AG20443 (cell line): Measurements from ENCODE around the gene OLFML2B.

ENCODE experiments used
- DNase-seq: peaks from one replicate; pipeline ENCODE4 v3.0.0; 2012; ENCODE audit warnings: low spot score, mixed read lengths

The OLFML2B gene

DNA sequence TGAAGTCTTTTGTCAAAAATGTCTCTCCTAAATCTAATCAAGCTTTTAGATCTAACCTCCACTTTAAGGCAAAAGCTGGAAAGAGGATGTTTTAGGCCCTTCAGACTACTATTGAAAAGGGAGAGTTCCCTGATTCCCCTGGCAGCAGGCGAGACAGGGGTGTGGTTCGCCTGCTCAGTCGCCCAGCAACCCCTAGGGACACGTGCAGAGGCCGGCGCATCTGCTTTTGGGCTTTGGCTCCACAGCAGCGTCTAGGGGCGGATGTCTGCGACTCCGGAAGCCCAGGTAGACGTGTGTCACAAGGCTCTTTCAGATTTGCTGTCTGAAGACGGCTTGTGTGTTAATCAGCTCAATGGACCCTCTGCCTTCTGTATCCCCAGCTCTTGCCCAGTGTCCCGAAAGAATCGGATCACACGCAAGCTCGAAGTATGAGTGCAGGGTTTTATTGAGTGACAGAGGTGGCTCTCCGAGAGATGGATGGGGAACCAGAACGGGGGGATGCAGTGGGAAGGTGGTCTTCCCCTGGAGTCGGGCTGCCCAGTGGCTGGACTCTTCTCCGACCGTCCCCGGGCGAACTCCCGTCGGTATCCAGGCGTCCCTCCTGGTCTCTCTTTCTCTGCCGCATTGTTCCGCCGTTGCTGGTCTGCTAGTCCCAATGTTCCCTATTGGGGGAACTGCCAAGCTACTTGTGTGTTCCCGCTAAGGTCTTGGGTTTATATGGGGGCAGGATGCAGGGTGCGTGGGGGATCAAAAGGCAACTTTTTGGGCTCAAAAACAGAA is 45.5 kb downstream of the OLFML2B start:
- peak; percentile 57 for DNase-seq

DNA sequence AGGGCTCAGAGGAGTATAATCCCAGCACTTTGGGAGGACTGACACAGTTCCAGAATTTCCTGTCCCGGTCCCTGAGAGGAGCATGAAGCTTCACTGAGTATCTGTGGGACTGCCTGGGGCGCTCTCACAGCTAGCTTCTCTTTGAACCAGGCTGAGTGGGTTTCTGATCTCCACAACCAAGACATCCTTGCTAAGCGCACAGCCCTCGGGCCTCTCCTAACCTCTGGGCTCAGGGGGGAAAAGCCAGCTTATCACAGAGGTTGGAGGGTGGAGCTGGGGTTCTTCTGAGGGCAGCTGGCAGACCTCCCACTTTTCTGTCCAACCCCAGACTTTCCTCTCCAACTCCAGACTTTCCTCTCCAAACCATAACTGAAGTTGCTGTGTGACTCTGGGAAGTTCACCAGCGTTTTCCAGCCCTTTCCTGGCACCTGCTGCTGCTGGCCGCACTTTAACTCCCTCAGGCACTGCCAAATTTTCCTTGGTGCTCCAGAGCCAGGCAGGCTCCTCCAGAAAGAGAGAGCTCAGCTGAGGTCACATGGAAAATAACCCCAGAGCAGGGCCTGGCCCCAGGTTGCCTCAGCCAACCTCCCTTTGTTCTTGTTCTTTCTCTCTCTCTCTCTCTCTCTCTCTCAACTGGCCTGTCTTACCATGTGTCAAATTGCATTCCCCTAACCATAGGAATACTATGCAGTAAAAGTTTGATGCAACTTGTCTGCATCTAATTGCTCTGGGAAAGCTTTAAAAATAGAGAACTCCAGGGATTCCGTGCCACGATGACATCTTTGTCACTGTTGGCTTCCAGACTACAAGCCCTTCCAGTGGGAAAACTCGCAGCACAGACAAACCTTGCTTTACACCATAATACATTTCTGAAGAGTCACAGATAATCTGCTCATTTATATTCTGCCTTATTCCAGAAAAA is 49.5 kb downstream of the OLFML2B start:
- no peak for DNase-seq

DNA sequence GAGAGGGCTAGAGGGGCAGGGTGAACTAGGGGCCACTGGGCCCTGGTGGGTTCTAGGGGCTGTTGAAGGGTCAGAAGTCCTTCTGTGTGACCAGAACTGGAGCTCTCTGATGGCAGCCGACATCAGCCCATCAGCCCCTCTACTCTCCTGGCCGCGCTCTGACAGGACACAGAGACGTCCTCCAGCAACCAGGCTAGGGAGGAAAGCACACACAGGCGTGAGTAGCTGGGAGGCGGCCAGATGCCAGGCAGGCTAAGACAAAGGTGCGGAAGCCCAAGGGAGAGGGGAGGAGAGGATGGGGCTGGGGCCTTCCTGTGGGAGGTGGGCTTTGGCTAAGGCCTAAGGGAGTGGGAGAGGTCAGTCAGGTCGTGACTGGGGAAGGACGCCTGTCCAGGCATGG is 50.8 kb downstream of the OLFML2B start:
- no peak for DNase-seq

DNA sequence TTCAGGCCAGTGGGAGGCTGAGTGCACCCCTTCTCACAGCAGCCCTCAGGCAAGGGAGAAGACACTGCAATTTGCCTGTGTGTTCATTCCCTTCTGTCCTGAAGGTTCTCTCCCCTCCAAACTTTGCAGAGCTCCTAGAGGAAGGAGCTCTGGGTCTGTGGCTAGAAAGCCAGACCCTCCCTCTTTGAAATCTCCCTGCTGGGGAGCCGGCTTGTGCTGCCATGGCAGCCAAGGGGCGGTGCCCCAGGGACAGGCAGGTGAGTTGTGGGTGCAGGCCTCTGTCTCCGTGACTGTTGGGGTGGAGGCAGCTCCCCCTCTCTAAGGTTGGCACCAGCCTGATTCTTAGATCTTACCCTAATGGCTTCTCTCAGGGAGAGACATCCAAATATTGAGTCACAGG is 53.0 kb downstream of the OLFML2B start:
- no peak for DNase-seq

DNA sequence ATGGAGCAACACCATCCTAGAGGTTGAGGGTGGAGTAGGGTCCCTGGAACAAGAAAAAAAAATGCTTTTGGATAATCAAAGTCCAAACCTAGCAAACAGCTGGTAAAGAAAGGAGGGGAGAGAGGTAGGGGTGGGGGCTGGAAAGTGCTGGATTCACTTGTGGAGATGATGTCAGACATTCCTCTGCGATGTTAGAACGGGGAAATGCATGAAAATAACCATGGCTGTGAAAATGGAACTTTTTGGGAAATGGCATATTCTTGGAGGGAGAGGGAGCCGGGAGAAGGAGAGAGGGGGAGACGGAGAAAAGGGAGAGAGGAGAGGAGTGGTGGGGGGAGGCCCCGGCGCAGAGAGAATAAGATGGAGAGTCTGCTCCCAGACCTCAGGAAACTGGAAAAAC is 53.6 kb downstream of the OLFML2B start:
- DNase-seq: no peak

DNA sequence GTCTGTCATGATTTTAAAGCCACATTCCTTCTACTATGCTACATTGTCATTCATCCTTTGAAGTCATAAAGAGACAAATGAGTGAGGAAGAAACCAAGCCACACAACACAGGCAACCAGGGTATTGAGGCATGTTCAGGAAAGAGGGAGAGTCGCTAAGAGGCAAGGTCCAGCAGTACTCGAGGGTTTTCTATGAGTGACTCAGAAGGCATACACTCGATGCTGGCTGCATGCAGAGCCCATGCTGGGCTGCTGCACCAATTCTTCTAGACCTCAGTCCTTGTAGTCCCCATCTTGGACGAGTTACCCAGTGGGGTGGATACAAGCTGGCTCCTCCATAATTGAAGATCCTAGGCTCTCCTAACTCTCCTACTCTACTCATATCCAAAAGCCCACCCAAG is 57.6 kb downstream of the OLFML2B start:
- DNase-seq: no peak

DNA sequence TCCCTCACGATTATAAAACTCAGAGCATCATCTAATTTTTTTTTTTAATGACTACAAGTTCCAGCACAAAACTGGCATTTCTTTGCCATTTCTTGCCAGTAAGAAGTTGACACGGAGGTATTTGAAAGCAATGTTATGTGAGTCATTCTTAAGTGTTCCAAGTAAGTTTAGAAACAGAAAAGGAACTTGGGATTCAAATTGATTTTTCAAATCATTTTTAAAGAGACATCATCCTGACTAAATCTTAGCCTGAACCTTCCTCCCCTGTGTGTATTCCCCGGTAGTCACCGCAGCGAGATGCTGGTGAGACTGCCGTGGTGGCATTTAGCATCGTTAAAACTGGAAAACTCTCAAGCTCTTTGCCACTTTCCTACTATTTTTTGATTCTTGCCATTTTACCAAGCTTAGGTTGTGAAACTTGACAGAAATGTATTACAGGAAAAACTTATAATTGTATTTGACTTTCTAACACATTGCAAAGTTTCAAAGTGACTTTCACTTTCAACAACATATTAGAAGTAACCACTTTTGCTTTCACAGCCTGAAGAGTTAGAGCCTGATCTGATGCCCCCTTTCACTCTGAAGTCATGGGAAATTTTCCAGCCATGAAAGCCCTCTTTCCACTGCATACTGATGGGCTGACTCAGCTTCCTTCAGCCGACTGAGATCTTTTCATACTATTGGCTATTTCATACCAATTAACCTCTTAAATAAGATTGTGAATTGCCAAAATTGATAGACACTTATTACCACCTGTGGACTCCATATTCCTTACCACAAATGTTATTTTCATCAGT is 61.4 kb downstream of the OLFML2B start:
- peak; percentile 69 for DNase-seq

DNA sequence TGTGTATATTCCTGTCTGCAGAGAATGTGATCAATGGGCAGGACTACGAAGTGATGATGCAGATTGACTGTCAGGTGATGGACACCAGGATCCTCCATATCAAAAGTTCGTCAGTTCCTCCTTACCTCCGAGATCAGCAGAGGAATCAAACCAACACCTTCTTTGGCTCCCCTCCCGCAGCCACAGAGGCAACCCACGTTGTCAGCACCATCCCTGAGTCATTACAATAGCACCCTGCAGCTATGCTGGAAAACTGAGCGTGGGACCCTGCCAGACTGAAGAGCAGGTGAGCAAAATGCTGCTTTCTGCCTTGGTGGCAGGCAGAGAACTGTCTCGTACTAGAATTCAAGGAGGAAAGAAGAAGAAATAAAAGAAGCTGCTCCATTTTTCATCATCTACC is 65.2 kb downstream of the OLFML2B start:
- no peak for DNase-seq

DNA sequence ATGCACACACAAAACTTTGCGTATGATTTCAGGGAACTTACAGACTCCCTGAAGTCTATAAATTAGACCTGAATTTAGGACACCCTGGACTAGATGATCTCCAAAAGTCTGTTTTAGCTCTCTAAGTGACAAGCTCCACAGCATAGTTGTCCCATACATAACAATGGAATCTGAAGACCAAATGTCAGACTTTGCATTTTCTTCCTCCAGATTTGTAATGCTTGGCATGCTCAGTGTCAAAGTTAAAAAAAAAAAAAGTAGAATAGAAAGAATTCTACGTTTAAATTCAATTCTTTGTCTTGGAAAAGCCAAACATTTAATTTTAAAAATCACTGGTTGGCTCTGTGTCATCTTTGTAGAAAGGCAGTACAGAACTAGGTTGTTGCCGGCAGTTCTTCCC is 66.7 kb downstream of the OLFML2B start:
- no peak for DNase-seq

DNA sequence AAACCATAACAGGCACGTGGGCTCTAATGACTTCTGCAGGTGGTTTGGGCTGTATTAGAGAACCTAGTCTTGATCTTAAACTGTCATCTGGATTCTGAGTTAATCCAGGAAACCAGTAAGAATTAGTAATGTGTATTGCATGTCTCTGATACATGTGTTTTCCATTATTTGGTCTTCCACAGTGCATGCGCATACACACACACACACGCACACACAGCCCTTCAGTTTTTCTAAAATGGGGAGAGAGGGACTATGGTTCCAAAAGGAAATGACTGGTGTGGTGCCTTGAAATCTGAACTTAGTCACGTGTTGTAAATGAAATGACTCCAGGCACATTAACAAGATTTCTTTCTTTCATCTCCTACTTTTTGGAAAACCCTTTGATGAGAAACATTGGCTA is 67.6 kb downstream of the OLFML2B start:
- peak; percentile 80 for DNase-seq

DNA sequence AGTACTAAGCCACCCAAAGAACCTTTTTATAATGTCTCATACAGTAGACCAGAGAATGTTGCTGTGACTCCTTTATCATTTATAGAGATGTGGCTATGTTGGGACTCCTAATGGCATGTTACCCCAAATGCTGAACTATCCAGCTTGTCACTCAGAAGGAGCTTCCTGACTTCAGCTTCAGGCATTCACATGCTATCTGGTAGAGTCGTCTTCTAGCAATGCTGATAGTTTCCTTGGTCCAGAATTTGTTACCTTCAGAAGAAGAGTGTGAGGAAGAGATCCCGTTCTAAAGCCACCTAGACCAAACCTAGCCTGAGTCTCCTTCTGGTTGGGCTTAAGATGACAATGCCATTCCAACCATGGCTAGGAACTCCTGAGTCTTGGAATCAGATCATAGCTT is 68.1 kb downstream of the OLFML2B start:
- DNase-seq: no peak

DNA sequence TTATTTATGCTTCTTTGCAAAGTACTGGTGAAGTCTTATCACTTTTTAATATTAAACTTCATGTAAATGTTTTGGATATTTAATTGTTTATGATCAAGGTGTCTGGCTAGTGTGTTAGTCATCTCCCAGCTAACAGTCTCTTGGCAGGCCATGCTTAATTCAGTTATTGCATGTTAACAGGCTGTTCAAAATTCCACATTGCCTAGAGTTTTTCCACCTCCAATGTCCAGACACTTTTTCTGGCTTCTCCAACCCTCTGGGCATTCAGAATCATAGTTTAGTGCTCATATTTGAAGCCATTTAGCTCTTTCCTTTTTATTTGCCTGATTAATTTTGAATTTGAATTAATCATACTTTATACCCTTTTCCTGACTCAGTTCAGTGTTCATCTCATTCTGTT is 69.2 kb downstream of the OLFML2B start:
- DNase-seq: no peak

DNA sequence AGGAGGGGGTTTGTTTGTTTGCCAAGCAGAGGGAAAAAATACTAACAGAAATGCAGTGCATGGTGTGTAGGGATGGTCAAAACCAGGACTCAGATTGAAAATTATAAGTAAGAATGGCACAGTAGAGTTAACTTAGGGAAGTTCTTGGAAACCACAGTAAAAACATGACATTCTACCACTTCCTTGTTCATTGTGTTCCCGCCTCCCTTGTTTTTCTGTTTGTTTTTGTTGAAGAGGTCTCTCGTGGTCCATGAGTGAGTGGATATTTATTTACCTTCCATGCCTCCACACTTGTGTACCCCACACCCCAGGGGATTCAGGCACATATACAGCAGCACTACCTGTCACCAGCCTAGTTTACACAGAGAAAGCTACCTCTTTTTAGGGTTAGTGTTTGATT is 69.6 kb downstream of the OLFML2B start:
- DNase-seq: no peak

DNA sequence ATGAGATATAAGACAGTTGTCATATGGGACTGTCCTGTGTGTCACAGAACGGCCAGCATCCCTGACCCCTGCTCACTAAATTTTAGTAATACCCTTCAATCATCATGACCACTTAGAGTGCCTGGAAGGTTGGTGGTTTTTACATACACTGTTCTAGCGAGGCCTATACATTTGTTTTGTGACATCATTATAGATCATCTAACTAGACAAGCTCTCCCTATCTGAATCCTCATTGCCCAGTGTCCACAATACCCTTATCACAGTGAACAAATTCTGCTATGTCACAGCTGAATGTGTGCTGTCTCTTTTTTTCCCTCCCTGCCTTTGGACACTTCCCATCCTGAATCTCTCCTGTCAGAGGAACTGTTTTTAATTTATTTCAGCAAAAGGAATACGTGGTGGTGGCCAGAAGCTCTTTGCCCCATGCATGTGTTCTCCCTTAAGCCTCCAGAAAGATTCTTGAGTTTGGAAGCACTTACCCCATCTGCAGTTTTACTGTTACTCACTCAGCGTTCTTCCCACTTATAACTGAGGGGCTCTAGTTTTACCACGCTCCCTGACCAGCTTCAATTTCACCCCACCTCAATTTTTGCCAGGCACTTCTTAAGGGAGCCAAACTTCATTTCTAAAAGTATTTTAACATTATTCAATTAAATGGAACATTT is 70.3 kb downstream of the OLFML2B start:
- no peak for DNase-seq

DNA sequence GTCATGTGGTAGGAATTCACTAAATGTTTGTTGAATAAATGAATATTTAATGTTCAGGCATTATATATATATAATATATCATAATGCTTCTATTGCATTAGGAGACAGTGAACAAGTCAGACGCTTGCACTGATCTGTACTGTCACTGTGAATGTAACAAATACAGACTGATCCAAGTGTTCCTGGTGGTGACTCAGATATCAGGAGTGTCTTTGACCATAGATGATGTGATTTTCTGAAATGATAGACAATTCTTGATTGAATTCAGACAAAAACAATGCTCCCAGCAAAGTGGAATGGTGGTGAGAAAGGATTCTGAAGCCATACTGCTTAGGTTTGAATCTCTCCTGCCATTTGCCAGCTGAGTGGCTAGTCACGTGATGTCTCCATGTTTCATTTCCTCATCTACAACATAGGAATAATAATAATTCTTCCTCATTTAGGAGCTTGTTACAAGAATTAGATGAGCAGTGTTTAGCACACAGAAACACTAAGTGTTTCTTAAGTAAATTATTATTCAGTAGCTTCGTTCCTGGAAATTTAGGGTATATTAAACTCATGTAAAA is 71.0 kb downstream of the OLFML2B start:
- DNase-seq: no peak

DNA sequence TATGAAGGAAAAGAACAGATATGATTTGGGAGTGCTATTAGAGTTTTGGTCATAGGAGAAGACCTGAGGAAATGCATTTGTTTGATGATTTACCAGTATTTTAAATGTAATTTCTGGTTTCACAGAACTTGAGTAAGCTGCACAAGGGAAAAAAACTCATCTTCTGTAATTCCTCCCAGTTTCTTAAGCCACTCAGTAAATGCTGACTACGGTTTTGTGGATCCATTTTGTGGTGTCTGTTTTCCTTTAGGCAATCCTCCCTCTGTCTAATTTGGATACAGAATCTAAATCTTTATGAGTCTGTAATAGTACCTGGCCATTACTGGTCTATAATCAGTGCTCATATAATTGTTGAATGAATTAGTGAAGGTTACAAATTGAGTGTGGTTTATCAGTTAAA is 72.0 kb downstream of the OLFML2B start:
- no peak for DNase-seq

DNA sequence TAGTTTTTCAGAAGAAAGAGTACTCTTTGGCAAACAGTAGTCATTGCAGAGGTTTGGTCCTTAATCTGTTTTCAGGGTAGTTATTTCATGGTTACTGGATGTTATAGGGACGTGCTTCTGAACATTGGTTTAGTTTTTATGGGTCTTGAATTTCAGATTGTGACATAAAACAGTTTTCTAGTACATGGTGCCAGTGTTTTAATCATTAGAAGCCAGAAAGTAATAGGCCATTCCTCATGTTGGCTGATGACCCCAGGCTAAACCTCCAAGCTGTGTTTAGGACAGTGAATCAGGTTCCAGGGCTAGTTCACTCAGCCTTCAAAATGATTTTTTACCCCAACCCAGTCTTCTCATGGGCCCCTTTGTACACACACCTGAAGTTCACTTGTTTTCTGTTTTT is 73.3 kb downstream of the OLFML2B start:
- DNase-seq: no peak

DNA sequence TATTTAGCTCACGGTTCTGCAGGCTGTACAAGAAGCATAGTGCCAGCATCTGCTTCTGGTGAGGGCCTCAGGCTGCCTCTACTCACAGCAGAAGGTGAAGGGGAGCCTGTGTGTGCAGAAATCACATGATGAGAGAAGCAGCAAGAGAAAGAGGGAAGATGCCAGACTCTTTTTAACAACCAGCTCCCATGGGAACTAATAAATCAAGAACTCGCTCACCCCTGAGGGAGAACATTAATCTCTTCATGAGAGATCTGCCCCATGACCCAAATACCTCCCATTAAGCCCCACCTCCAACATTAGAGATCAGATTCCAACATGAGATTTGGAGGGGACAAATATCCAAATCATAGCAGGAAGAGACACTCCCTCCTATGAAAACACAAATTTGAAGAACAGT is 74.1 kb downstream of the OLFML2B start:
- DNase-seq: no peak

DNA sequence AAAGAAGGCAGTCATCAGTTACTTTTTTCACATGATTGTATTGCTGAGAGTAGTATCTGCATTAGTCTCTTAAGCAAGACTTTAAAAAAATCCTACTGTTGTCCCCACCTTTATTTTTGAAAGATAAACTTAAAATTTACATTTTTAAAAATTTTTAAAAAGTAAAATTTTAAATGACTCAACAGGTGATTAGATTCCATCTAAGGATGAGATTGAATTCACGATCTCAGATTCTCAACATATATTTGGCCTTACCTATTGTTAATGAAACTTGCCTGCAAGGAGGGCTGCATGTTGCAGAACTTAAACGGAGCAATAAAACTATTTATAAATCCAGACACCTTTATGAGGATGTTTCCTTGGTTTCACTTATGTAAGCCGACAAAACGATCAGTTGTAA is 75.2 kb downstream of the OLFML2B start:
- no peak for DNase-seq

DNA sequence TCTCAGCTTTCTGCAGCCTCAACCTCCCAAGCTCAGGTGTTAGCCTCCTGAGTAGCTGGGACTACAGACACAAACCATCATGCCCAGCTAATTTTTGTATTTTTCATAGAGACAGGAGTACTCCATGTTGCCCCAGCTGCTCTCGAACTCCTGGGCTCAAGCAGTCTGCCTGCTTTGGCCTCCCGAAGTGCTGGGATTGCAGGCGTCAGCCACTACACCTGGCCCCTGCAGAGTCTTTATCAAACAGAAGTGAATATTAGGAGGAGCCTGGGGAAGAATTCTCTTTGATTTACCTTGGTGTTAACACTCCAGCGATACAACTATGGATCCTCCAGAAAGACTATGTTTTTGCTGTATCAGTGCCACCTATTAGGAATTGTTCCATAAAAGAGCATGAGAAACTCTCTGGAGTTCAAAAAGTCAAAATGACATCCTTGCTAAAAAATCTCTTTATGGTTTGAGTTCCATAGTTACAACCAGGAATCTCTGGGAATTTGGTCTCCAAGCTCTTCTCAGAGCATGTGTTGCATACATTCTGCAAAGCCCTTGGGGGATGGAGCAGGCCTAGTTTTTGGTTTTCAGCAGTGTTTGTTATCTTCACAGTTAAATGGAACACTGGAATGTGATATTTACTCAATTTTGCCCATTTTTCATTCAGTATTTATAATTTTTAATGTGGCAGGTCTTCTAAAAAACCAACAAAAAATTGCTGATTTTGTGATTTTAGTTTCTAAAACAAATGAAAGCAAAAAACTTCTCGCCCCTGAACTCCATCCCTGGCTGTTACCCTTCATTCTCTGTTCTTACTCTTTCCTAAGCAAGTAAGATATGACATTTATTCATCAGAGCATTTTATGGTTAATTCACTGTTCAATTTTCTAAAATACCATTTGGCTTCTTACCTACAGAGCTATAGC is 77.3 kb downstream of the OLFML2B start:
- peak; percentile 66 for DNase-seq
